NCI-H1048 (cell line): ENCODE data around the gene GIGYF2.

Source experiments
- DNase-seq: peaks from one replicate; lab custom pipeline; 2025; lab: John Stamatoyannopoulos, UW

GIGYF2 gene

DNA sequence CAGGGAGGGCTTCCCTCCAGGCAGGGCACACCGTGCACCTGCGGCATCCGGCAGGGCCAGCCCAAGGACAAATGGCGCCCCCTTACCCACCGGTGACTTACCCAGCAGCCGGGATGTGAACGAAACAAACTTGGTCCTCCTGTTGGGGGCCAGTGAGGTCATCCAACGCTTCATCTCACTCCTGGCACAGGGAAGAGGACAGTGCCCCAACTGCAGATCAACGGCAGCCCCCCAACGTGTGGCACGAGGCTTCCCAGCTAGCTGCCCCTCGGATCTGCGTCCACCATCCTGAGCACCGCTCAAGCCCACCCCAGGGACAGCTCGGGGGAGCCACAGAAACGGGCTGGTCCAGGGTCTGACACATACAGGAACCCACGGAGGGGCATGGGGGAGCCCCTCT, 185.0 kb downstream of the GIGYF2 start:
- DNase-seq: no peak

DNA sequence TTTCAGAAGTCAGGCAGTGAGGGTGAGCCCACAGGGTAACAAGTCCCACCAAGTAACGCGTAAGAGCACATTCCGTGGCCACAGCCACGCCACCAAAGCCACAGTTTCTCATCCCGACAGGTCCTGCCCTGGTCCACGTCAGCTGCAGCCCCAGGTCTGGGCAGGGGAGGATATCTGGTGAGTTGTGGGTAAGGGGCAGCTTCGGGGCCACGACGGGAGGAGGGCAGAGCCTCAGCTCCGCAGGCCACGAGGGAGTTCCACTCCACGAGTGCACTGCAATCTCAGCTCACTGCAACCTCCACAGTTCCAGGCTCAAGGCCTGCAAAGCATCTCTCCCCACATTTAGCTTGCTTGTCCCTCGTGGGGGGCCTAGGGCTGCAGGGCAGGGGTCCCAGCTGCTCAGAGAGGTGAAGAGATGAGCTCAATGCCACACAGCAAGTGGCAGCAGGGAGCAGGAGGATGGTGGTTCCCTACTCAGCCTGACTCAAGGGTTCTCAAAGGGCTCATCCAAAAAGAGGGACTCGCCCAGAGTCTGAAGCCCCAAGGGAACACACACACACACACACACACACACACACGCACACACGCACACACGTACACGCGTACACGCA, 185.5 kb downstream of the GIGYF2 start:
- no peak for DNase-seq

DNA sequence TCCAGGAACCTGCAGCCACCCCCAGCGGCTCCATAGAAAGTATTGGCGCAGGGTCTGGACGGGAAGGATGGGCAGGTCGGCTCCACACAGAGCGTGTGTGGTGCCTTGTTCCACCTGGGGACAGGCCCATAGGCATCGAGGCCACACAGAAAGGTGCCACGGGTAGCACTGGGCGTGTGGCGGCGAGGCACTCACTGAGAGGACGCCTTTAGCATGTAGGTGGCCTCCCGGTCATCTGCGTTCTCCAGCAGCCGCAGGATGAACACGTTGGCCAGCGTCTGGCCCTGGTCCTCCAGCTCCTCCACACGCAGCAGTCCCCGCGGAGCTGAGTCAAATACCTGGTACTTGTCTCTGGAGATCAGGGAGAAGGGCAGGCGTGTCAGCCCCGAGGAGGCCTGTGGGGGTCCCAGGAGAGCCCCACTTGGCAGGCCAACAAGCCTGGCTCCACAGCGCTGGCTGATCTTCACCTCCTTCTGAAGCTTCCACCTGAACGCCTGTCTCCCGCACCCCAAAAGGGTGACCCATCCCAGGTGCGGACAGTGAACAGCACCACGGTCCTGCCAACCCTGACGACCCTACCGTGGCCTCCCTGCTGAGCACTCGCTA, 186.1 kb downstream of the GIGYF2 start:
- DNase-seq: no peak

DNA sequence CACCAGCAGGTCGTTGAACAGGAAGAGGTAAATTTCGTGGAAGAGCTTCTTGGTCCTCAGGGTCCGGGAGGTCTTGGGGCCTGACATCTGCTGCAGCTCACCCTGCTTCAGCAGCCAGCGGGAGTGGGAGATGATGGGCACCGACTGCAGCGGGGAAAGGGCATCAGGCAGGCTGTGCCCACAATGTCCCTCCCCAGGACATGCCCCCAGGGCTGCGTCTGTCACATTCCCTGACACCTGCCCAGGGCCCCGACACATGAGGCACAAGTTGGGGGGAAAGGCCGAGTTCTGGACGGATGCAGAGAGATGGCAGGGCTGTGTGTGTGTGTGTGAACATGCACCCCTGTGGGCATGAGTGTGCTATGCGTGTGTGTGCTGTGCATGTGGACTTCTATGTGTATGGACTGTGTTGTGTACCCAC, 186.9 kb downstream of the GIGYF2 start:
- no peak for DNase-seq

DNA sequence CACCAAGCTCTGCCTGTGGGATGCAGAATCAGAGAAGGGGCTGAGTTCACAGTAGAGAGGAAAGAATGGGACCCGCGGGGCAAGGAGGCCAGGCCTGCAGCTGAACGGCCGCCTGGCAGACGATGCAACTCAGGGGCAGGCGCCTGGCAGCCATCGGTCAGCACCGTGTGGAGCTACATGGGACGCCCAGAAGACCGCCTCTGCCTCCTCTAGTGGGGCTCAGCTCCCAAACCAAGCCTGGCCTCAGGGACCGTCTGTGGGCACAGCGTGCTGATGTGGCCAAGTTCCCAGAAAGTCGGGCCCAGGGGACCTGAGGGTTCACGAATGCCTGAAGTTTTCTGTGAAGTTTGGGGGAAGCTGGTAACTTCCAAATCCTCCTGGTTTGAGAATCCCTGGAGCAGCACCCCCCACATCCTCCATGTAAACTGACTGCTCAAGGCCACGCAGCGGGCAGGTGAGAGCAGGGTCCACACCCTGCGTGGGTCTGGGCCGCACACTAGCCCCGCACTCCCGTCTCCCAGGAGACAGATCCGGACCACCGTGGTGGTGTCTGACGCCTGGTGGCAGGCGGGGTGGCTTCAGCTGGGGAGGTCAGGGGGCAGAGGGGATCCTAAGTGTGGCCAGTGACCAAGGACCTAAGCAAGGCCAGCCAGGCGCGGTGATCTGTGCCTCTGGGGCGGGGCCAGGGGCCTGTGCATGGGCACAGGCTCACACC, 187.6 kb downstream of the GIGYF2 start:
- no peak for DNase-seq

DNA sequence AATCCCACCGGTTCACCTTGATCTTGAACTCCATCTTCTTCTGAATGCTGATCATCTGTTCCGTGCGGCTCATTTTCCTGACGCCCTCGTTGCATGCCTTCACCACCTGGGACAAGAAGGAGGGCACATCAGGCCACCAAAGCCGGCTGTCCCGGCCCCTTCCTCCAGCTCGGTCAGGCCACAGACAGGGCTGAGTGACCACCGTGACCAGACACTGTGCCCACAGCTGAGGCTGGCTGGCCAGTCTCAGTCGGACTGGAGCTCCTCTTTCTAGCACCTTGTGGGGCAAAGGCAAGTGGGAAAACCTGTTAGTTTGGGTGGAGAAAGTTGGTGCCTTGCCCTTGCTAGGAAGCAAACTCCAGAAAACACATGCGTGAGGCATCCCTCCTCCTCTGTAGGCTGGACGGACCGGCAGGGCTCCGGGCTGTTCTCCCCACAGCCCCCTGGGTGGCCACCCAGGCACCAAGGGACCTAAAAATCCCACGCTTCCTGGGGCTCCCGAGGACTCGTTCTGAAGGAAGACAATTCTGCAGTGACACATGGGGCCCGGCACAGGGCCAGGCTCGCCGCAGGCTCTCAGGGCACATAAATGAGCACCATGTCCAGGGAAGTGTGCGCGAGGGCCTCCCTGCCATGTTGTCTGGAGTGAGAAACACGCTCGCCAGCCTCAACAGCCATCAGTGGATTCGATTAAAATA, 188.3 kb downstream of the GIGYF2 start:
- DNase-seq: no peak

DNA sequence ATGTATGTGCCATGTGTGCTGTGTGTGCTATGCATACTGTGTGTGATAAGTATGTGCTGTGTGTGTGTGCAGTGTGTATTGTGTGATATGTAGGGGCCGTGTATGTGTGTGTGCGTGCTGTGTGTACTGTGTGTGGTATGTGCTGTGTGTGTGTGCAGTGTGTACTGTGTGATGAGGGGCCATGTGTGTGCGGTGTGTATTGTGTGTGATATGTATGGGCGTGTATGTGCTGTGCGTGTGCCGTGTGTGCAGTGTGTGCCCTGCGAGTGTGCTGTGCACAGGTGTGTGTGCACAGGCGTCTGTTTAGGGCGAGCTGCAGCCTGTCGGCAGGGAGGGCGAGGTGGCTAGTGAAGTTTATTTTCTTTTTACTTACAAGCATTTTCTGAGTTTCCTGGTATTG, 189.0 kb downstream of the GIGYF2 start:
- no peak for DNase-seq

DNA sequence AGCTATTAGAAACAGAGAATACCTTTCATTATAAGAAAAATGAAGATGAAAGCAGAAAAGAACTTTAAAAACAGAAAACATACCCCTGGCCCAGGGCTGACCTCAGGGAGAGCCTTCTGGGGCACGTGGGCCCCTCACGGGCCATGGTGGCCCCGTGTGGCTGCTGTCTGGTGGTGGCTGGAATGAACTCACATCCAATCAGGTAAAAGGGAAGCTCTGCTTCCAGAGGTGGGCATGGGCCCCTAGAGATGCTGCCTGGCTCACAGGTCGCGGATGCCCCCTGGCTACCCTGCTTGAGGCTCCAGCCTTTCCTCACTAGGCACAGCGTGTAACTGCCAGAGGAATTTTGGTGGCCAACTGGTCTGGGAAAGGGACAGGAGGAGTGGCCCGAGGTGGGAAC, 189.5 kb downstream of the GIGYF2 start:
- DNase-seq: no peak

DNA sequence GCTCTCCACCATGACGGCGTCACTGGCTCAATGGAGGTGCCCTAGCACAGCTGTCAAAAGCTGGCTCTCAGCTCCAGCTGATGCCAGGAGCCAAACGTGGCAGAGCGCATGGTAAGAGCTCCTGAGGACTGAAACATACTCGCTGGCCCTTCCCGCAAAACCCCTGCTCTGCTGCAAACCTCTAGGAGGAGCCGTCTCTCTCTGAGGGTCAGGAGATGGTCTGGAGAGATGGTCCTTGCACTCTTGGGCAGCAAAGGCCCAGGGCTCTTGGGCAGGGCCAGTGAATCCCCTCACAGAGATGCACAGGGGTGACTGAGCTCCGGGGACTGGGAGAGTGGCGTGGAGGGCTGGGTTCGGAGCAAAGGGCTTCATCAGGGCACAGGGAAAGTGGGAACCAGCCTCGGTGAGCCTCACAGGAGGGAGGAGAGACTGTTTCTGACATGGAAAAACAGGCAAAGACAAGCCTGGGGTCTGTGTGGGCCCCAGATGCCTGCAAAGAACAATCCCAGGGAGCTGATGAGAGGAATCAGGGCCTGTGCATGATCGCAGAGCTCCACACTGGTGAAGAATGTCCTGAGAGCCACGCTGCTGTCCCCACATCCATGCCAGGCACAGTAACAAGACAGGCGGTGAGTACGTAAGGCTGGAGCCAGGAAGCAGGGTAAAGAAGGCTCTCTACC, 190.2 kb downstream of the GIGYF2 start:
- no peak for DNase-seq

DNA sequence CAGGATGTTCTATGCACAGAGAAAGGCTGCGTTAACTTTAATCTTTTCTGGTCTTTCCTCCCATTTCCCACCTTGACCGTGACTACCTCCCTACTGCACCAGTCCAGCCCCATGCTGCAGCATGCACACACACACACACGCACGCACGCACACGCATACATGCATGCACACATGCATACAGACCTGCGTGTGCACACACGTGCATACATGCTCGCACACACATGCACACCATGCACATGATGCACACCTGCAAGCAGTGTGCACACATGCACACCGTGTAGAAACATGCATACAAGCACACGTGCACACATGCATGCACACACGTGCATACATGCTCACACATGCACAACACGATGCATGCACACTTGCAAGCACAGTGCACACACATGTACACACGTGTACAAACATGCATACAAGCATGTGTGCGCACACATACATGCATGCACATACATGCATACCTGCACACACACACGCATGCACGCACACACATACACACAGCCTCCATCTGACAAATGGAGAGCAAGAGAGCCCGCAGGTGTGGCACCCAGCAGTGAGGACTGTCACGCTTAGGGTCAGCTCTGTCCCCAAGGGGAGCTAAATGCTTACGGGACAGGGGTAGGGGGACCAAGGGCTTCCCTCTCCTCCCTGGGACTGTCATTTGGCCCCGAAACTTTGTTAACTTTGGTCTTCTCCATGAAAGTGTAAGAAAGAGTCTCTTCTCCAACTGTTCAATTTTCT, 191.1 kb downstream of the GIGYF2 start:
- DNase-seq: no peak

DNA sequence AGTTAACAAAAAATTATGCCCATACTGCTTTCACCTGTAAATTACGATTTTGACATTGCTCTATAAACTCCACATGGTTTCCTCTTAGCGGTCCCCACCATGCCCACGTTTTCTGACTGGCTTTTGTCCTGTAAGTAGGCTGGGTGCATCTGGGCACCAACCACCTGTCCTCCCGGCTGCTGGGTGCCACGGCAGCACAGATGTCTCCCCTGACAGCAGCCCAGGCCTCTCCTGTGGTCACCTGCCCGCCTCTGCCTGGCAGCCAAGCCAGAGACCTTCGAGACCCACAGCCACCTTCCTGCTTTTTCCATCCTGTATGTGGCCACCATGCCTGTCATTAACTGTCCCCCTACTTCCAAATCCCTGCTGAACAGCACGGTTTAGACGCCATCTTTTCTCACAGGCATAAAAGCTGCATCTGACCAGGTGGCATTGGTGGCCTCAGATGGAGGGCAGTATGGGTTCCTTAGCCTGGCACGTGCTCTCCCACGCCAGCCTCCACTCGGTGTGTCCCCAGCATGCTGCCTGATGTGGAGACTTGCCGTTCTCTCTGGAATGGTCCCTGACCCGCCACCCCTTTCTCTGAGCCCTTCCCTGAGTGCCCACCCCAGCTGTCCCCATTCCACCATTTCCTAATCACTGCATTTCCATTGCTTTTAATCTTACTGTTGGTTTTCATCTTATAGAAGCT, 191.9 kb downstream of the GIGYF2 start:
- no peak for DNase-seq

DNA sequence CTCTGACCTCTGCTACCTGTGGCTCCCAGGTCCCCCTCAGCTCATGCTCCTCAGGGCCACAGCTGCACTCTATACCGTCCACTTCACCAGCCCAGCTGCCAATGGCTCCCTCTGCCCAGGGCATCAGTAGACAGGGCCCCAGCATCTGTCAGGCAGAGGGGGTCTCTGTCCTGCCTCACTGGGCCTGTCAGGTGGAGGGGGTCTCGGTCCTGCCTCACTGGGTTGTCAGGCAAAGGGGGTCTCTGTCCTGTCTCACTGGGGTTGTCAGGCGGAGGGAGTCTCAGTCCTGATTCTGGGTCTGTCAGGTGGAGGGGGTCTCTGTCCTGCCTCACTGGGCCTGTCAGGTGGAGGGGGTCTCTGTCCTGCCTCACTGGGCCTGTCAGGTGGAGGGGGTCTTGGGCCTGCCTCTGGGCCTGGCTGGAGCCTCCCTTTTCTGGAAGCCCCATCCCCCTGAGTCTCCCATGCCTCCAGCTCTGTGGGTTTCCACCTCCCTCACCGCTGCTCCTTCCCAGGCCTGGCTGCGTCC, 192.8 kb downstream of the GIGYF2 start:
- DNase-seq: no peak

DNA sequence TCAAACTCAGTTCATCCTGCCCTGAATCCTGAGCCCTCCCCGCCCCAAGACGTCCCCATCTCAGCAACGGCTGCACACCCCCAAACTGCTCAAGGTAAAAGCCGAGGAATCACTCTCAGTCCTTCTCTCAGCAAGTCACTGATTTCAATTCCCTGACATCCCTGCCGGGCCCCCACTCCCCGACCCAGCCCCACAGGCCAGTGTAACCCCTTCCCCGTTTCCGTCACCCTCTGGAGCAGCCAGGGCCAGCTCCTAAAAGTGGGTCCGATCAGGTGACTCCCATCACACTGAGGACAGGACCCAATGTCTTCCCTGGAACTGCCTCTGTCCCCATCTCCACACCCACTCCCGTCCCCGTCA, 193.4 kb downstream of the GIGYF2 start:
- no peak for DNase-seq

DNA sequence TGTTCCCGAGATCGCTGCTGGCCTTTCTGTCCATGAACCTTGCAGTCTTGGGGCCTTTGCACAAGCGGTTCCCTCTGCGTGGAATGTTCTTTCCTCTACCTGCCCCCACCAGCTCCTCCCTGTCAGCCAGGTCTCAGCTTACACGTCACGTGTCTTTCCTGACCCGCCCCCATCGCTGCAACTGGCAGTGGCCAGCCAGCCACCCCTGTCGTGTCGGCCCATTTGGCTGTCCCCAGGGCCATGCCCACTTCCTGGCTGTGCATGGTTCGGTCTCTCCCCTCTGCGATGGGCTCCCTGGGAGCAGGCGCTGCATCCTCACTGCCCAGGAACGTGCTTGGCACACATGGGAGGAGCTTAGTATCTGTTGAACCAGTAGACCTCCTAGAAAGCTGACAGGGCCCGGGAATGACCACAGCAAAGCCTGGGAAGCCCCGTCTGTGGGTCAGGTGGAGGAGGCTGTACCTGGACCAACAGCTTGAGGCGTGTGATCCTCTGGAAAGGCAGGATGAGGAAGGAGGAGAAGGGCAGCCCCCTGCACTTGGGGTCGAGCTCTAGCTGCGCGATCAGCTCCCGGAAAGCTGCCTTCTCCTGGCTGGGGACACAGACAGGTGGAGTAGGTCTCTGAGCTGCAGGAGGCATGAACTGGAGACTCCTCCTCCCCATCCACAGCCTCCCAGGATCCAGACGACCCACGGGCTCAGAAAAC, 193.9 kb downstream of the GIGYF2 start:
- no peak for DNase-seq

DNA sequence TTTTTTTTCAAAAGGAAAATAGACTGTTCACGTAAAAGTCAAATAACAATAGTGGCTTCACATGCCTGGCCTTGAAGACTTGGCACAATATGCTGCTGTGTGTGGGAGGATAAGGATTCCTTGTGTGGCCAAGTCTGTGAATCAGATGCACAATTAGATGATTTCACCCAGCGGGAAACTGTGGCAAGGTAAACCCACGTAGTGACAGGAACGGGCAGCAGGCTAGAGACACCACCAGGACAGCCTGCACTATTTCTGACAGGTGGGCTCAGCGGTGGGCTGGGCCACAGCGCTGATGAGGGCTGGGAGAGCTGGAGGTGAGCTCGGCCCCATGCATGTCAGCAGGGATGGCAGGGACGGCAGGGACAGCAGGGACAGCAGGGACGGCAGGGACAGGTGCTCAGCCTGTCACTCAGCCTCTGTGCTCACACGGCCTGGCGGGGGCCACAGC, 194.5 kb downstream of the GIGYF2 start:
- no peak for DNase-seq

DNA sequence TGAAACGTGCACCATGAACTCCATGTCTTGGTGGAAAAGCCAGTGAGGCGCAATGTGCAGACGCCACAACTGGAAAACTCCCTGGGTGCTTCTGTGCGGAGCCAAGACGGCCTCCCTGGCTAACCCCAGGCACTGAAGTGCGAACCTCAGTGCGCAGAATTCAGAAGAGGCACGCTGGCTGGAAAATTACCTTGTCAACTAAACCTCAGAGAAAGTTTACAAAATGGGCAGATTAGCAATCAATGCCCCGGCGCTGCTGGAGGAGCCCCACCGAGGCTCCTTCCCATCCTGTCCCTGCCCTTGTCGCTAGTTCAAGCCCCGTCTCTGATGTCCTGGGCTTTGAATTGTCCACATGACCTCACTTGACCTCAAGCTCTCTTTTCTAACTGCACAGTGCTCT, 195.1 kb downstream of the GIGYF2 start:
- DNase-seq: no peak

DNA sequence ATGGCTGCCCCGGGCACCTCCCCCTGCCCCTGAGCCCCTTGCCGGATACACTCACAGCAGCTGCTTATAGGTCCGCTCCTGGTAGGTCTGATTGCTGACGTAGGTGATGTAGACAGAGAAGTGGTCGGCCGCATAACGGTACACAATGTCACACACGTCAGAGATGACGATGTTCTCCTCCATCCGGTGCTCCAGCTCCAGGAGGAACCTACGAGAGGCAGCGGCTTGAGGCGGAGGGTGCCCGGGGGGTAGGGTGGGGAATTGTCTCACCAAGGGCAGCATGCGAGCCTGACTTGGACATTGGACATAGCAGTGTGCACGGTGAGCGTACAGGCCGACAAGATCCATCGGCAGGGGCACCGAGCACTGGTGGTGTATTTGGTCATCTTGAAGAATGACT, 195.7 kb downstream of the GIGYF2 start:
- no peak for DNase-seq

DNA sequence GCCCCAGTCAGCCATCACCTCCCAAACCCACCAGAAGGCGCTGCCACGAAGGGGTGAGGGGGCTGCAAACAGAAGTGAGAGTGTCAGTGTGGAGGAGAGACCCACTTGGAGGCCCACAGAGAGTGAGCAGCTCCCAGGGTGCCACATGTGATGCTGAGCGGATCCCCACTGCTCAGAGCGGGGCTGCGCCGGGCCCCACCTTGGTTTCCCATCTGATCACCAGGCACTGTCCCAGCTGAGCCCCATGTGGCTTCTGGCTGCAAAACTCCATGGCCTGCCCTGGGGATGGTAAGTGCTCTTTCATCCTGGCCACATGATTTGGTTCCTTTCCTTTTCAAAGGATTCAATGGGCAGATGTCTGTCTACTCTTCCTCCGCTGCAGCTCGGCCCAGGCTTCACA, 196.7 kb downstream of the GIGYF2 start:
- no peak for DNase-seq

DNA sequence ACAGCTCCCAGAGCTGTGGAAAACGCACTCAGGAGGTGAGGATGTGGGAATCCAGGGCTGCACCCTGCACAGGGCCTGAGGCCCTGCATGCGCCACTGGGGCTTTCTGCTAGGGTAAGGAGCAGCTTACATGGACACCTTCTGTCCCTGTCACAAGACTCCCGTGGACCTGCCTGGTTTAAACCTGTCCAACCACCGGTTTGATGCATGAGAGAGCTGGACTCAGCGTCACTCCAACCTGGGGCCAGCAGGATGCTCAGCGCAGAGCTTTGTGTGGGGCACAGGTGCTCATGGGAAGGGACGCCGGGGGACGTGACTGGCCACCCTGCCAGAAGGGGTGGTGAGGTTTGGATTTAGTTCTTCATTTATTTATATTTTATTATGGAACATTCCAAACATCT, 197.1 kb downstream of the GIGYF2 start:
- no peak for DNase-seq

DNA sequence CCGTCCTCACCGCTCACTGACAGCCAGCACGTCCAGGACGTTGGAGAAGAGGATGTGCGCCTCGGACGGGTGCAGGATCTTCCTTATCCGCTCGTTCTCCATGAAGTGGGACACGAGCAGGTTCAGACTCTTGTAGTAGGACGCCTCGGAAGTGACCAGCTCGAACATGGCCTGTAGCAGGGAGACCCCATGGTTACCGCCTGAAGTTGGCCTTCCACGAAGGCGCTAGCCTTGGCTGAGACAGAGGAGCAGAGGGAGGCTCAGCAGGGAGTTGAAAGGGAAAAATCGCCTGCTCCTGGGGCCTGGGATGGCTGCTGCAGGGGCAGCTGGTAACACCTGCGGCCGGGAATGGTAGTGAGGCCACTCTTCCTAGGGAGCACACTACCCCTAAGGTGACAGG, 197.6 kb downstream of the GIGYF2 start:
- no peak for DNase-seq
